Neural cell (in vitro differentiated cells): ENCODE results near the gene GNAL. TPM values are rescaled to one million over a fixed set of nuclear protein-coding genes. Genes with fewer than 3 reads are reported as not detected.

ENCODE experiments used
- H2AFZ ChIP-seq: fragments of 200-600, 300-800 bp; sonication (generic), shearing (Covaris generic); 2 replicates; pipeline ENCODE4 v1.6.0; 2014; ENCODE audit warnings: low read depth, mild to moderate bottlenecking, antibody characterized with exemption, low read length, moderate library complexity
- H3F3A ChIP-seq: fragments of 200-600 bp; shearing (Covaris generic); 2 replicates; pipeline ENCODE4 v1.6.1; 2016; ENCODE audit warnings: mild to moderate bottlenecking, moderate library complexity, mixed read lengths, antibody characterized with exemption, low read length; ENCODE audit not compliant: insufficient read depth, poor library complexity, severe bottlenecking
- H3K27ac ChIP-seq: fragments of 200-600, 300-800 bp; sonication (generic), shearing (Covaris generic); 2 replicates; pipeline ENCODE4 v1.5.1; 2014; ENCODE audit warnings: mild to moderate bottlenecking, low read length, moderate library complexity
- H3K27me3 ChIP-seq: fragments of 300-800, 200-600 bp; sonication (generic), shearing (Covaris generic); 2 replicates; pipeline ENCODE4 v1.6.0; 2014; ENCODE audit warnings: mild to moderate bottlenecking, low read depth, low read length, moderate library complexity; ENCODE audit not compliant: insufficient read depth
- H3K36me3 ChIP-seq: fragments of 300-800, 200-600 bp; sonication (generic), shearing (Covaris generic); 2 replicates; pipeline ENCODE4 v1.5.1; 2014; ENCODE audit warnings: mild to moderate bottlenecking, antibody characterized with exemption, low read length, moderate library complexity; ENCODE audit not compliant: insufficient read depth
- H3K4me2 ChIP-seq: fragments of 300-800, 200-600 bp; sonication (generic), shearing (Covaris generic); 2 replicates; pipeline ENCODE4 v1.6.0; 2014; ENCODE audit warnings: mild to moderate bottlenecking, low read length
- H3K4me3 ChIP-seq: fragments of 300-800, 200-600 bp; sonication (generic), shearing (Covaris generic); 2 replicates; pipeline ENCODE4 v1.5.1; 2014; ENCODE audit warnings: mild to moderate bottlenecking, low read length, moderate library complexity
- H3K79me2 ChIP-seq: fragments of 200-600 bp; shearing (Covaris generic); replicated peaks from 2 replicates; pipeline ENCODE4 v1.6.0; 2014; ENCODE audit warnings: mild to moderate bottlenecking, low read length, moderate library complexity; ENCODE audit not compliant: insufficient read depth
- H3K9ac ChIP-seq: fragments of 300-800, 200-600 bp; sonication (generic), shearing (Covaris generic); 2 replicates; pipeline ENCODE4 v1.6.1; 2016; ENCODE audit warnings: mild to moderate bottlenecking, low read length, mixed read lengths
- H3K9me2 ChIP-seq: fragments of 200-600 bp; shearing (Covaris generic); 2 replicates; pipeline ENCODE4 v1.6.1; 2016; ENCODE audit warnings: mild to moderate bottlenecking, low read length, mixed read lengths; ENCODE audit not compliant: insufficient read depth
- H3K9me3 ChIP-seq: fragments of 200-600, 300-800 bp; sonication (generic), shearing (Covaris generic); 2 replicates; pipeline ENCODE4 v1.6.1; 2016; ENCODE audit warnings: mild to moderate bottlenecking, mixed run types, low read length, moderate library complexity, mixed read lengths
- H4K20me1 ChIP-seq: fragments of 200-600 bp; shearing (Covaris generic); 2 replicates; pipeline ENCODE4 v1.6.1; 2016; ENCODE audit warnings: mild to moderate bottlenecking, mixed run types; ENCODE audit not compliant: insufficient read depth
- EP300 ChIP-seq: fragments of 450-650 bp; conservative IDR thresholded peaks from 2 replicates; pipeline ENCODE4 v1.6.1; 2014; ENCODE audit warnings: antibody characterized with exemption, mild to moderate bottlenecking, moderate library complexity; ENCODE audit not compliant: poor library complexity, severe bottlenecking
- EZH2 ChIP-seq: fragments of 200-600, 300-800 bp; shearing (Covaris generic), sonication (generic); IDR thresholded peaks from 2 replicates; pipeline ENCODE4 v1.6.1; 2014; ENCODE audit warnings: antibody characterized with exemption, low read length, borderline replicate concordance, mild to moderate bottlenecking; ENCODE audit not compliant: insufficient read depth, poor library complexity, severe bottlenecking
- MXI1 ChIP-seq: fragments of 450-650 bp; conservative IDR thresholded peaks from 2 replicates; pipeline ENCODE4 v1.6.1; 2014; ENCODE audit warnings: antibody characterized with exemption, mild to moderate bottlenecking; ENCODE audit not compliant: poor library complexity, severe bottlenecking
- POLR2AphosphoS5 ChIP-seq: IDR thresholded peaks from 2 replicates; pipeline ENCODE4 v1.6.1; 2012
- RAD21 ChIP-seq: fragments of 450-650 bp; conservative IDR thresholded peaks from 2 replicates; pipeline ENCODE4 v1.6.1; 2014; ENCODE audit warnings: antibody characterized with exemption, mild to moderate bottlenecking, moderate library complexity
- SMC3 ChIP-seq: fragments of 450-650 bp; conservative IDR thresholded peaks from 2 replicates; pipeline ENCODE4 v1.6.1; 2014; ENCODE audit warnings: antibody characterized with exemption, mild to moderate bottlenecking, moderate library complexity; ENCODE audit not compliant: poor library complexity
- TAF1 ChIP-seq: IDR thresholded peaks from 2 replicates; pipeline ENCODE4 v1.6.1; 2012; ENCODE audit warnings: low read depth
- polyA plus RNA-seq: library from polyadenylated mRNA; depleted of rRNA; stranded (reverse); fragments of >200 nt; gene quantifications from 2 replicates; pipeline ENCODE4 v1.2.3, GENCODE V29; 2014
- TF ChIP-seq, protein P1 (sequence below): IDR thresholded peaks from 2 replicates; pipeline ENCODE4 v1.6.1; 2012; ENCODE audit warnings: borderline replicate concordance
- TF ChIP-seq, protein P2 (sequence below): fragments of 450-650 bp; IDR thresholded peaks from 2 replicates; pipeline ENCODE4 v1.5.1; 2014; ENCODE audit warnings: antibody characterized with exemption, mild to moderate bottlenecking, moderate library complexity; ENCODE audit not compliant: poor library complexity, severe bottlenecking

Gene GNAL
- polyA plus RNA-seq, 1 donor from 2014 or later, result 16.7 TPM

DNA sequence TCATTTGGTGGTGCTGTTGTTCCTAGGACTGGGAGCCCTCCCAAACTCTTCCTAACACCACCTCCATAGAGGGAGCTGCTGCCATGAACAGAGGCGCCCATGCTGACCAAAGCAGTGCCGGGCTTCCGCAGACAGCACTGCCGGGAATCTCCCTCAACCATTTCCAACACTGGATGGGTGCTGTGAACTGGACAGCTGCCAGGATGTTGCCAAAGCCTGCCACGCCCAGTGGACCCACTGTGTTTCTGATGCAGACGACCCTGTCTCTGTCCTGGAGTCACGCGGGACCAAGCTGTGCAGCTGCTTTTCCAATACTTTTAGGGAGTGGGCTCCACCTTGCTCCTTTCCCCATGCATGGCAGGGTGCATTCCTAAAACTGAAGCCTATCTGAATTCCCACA lies 16.9 kb upstream of the GNAL start:
- no peaks in the 10 kb centered on the region for H4K20me1 ChIP-seq
- no peaks in the 10 kb centered on the region for H3K27me3 ChIP-seq
- no peak overlapping the region for H3K9ac ChIP-seq
- H3F3A ChIP-seq, result no peaks in the 10 kb centered on the region
- no peak overlapping the region for H3K4me3 ChIP-seq
- H2AFZ ChIP-seq, result no peak overlapping the region
- H3K4me2 ChIP-seq, result no peak overlapping the region
- no peak for TF ChIP-seq RAD21
- TF ChIP-seq MXI1, result no peak
- TF ChIP-seq EP300, result no peak
- TF ChIP-seq, protein P1, sequence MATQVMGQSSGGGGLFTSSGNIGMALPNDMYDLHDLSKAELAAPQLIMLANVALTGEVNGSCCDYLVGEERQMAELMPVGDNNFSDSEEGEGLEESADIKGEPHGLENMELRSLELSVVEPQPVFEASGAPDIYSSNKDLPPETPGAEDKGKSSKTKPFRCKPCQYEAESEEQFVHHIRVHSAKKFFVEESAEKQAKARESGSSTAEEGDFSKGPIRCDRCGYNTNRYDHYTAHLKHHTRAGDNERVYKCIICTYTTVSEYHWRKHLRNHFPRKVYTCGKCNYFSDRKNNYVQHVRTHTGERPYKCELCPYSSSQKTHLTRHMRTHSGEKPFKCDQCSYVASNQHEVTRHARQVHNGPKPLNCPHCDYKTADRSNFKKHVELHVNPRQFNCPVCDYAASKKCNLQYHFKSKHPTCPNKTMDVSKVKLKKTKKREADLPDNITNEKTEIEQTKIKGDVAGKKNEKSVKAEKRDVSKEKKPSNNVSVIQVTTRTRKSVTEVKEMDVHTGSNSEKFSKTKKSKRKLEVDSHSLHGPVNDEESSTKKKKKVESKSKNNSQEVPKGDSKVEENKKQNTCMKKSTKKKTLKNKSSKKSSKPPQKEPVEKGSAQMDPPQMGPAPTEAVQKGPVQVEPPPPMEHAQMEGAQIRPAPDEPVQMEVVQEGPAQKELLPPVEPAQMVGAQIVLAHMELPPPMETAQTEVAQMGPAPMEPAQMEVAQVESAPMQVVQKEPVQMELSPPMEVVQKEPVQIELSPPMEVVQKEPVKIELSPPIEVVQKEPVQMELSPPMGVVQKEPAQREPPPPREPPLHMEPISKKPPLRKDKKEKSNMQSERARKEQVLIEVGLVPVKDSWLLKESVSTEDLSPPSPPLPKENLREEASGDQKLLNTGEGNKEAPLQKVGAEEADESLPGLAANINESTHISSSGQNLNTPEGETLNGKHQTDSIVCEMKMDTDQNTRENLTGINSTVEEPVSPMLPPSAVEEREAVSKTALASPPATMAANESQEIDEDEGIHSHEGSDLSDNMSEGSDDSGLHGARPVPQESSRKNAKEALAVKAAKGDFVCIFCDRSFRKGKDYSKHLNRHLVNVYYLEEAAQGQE, result no peak
- TF ChIP-seq EZH2, result no peak
- TF ChIP-seq POLR2AphosphoS5, result no peak
- no peak for TF ChIP-seq SMC3
- no peak for TF ChIP-seq TAF1
- TF ChIP-seq, protein P2, sequence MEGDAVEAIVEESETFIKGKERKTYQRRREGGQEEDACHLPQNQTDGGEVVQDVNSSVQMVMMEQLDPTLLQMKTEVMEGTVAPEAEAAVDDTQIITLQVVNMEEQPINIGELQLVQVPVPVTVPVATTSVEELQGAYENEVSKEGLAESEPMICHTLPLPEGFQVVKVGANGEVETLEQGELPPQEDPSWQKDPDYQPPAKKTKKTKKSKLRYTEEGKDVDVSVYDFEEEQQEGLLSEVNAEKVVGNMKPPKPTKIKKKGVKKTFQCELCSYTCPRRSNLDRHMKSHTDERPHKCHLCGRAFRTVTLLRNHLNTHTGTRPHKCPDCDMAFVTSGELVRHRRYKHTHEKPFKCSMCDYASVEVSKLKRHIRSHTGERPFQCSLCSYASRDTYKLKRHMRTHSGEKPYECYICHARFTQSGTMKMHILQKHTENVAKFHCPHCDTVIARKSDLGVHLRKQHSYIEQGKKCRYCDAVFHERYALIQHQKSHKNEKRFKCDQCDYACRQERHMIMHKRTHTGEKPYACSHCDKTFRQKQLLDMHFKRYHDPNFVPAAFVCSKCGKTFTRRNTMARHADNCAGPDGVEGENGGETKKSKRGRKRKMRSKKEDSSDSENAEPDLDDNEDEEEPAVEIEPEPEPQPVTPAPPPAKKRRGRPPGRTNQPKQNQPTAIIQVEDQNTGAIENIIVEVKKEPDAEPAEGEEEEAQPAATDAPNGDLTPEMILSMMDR, result no peak
- H3K79me2 ChIP-seq, result no peaks in the 10 kb centered on the region
- H3K27ac ChIP-seq, result no peak overlapping the region
- H3K9me3 ChIP-seq, result no peaks in the 10 kb centered on the region
- H3K36me3 ChIP-seq, result no peaks in the 10 kb centered on the region
- no peaks in the 10 kb centered on the region for H3K9me2 ChIP-seq

DNA sequence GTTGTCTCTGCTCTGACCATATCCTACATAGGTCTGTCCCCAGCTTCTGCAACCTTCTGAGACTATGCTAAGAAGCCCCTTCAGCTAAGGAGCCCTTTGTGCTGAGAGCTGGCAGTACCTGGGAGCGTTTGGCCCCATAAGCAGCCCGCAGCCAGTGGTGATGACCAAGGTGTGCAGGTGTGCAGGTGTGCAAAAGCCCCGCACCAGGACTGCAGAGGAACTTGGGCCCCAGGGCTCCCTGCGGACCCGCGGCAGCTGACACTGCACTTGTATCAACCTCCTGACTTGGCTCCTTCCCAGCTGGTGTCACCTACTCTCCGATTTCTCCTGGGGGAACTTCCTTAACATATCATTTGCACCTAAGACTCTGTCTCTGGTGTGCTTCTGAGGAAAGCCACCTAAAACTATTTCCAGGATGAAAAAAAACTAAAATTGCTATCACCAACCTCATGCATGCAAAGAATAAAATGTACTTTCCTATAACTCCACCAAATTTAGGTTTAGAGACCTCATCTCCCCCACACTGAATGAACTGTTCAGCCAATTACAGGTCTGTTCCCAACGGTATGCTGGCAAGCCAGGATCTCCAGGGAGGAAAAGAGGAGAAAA lies 16.1 kb upstream of the GNAL start:
- H3K9ac ChIP-seq, result no peak overlapping the region
- H3K4me2 ChIP-seq, result no peak overlapping the region
- no peaks in the 10 kb centered on the region for H3F3A ChIP-seq
- no peaks in the 10 kb centered on the region for H4K20me1 ChIP-seq
- no peaks in the 10 kb centered on the region for H3K9me3 ChIP-seq
- TF ChIP-seq, protein P1, result no peak
- TF ChIP-seq MXI1, result no peak
- no peak for TF ChIP-seq SMC3
- no peak for TF ChIP-seq TAF1
- TF ChIP-seq EZH2, result no peak
- no peaks in the 10 kb centered on the region for H3K27me3 ChIP-seq
- H3K4me3 ChIP-seq, result no peak overlapping the region
- H3K27ac ChIP-seq, result no peak overlapping the region
- no peaks in the 10 kb centered on the region for H3K36me3 ChIP-seq
- H3K79me2 ChIP-seq, result no peaks in the 10 kb centered on the region
- no peak overlapping the region for H2AFZ ChIP-seq
- H3K9me2 ChIP-seq, result no peaks in the 10 kb centered on the region
